GM18511 (cell line): ENCODE data around the gene TACSTD2.
"Not testable (repeated sequence)": the region's sequence is repeated elsewhere in the genome, so short reads cannot be mapped to it uniquely, and the experiment has no call there.

Source experiments
- ATAC-seq: cut with Tn5 transposase; IDR thresholded peaks from one replicate; pipeline ENCODE4 v1.9.1; 2021; ENCODE audit warnings: mild to moderate bottlenecking, moderate library complexity; ENCODE audit not compliant: unreplicated experiment

The TACSTD2 gene, protein sequence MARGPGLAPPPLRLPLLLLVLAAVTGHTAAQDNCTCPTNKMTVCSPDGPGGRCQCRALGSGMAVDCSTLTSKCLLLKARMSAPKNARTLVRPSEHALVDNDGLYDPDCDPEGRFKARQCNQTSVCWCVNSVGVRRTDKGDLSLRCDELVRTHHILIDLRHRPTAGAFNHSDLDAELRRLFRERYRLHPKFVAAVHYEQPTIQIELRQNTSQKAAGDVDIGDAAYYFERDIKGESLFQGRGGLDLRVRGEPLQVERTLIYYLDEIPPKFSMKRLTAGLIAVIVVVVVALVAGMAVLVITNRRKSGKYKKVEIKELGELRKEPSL

DNA sequence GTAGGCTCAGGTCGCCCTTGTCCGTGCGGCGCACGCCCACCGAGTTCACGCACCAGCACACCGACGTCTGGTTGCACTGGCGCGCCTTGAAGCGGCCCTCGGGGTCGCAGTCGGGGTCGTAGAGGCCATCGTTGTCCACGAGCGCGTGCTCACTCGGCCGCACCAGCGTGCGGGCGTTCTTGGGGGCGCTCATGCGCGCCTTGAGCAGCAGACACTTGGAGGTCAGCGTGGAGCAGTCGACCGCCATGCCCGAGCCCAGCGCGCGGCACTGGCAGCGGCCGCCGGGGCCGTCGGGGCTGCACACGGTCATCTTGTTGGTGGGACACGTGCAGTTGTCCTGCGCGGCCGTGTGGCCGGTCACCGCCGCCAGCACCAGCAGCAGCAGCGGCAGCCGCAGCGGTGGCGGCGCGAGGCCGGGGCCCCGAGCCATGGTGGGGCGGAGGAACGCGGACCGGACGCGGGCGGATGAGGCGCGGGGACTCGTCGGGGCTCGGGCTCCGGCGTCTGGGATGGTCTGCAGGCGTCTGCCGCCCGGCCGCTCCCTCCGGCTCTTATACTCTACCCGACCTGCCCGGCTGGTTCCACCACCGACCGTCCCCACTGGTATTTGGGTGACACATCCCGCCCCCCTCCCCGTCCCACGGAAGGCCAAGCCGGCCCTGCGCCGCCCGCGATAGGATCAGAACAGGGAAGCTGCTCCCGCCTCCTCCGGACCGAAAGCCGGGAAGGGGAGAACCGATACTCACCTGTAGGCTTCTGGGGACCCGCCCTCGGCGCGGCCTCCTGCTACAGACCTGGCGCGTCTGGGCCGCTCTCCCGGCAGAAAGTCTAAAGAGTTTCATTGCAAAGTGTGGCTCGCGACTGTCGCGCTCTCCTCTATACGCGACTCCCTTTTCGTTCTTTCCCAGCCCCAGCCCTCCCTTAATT, at the start of gene TACSTD2:
Gene TACSTD2, minus strand, starts transcription at position 526 of the 927 bp plus-strand sequence. Its CDS starts 96 bp downstream, at position 430.
- no peak for ATAC-seq

DNA sequence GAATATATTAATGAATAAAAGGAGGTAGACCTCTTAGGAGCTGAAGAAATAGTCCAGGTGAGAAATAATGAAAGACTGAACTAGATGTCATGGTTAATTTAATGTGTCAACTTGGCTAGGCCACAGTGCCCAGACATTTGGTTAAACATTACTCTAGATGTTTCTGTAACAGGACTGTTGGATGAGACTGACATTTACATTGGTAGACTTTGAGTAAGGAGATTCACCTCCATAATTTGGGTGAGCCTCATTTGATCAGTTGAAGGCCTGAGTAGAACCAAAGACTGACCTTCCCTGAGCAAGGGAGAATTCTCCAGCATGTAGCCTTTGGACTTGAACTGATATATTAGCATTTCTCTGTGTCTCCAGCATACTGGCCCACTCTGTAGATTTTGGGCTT, 49.2 kb upstream of the TACSTD2 start:
- no peak for ATAC-seq

DNA sequence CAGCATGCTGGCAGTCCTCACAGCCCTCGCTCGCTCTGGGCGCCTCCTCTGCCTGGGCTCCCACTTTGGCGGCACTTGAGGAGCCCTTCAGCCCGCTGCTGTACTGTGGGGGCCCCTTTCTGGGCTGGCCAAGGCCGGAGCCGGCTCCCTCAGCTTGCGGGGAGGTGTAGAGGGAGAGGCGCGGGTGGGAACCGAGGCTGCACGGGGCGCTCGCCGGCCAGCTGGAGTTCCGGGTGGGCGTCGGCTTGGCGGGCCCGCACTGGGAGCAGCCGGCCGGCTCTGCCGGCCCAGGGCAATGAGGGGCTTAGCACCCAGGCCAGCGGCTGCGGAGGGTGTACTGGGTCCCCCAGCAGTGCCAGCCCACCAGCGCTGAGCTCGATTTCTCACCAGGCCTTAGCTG, 46.2 kb upstream of the TACSTD2 start:
- not testable (repeated sequence) for ATAC-seq

DNA sequence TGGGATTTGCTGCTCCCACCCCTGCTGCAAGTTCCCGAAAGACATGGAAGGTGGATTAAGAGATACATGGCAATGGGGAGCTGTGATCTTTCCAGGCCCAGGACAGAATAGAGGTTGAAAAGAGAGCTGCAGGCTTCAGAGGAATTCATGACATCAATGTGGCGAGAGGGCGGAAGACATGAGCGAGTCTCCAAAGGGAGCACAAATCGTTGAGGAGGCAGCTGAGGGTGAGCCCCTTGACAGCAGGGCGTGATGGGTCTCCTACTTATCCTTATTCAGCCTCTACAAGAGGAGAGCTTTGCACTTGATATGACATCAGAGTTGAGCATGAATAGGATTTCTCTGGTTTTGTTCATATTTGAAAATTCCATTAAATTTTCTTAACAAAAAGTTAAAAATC, 45.5 kb upstream of the TACSTD2 start:
- ATAC-seq = no peak

DNA sequence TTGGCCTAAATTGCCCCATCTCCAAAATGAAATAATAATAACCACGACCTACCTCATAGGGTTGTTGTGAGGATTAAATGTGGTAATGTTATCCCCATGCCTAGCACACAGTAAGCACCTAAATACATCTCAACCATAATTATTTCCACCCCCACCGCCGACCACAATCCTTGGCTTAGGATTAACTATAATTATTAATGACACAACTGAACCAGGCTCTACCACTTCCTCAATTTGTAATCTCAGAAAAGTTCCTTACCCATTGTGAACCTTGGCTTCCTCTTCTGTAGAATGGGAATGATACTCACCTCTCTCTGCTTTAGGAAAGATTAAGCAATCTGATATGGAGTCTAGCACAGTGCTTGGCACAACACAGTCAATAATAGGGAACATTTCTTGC, 44.3 kb upstream of the TACSTD2 start:
- no peak for ATAC-seq

DNA sequence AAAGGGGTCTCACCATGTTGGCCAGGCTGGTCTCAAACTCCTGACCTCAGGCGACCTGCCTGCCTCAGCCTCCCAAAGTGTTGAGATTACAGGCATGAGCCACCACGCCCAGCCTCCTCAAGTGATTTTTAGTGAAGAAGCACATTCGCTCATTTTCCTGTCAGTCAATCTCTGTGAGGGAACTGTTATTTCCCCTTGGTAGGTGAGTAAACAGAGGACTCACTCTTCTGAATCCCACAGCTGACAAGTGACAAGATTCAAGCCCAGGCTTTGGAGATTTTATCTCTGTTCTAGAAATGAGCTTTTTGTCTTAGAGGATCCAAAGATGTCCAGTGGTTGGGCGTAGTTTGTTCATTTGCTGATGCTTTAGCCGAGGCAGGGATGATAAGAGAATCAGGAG, 43.9 kb upstream of the TACSTD2 start:
- ATAC-seq = no peak

DNA sequence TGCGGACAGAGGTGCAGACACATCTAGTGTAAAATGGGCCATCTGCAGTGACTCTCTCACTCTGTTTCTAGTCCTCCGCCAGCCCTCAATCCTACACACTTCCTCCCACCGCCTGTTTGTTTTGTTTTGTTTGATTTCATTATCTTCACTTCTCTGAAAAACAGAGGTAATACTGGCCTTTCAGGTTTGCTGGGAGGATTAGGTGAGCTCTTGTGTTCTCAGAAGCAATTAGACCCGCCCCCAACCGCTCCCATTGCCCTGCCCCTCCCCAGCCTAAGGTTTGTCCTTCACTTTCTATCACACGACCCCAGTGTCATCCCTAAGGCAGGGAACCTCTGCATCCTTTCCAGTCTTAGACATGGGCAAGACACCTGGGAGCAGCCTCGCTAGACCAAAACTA, 43.2 kb upstream of the TACSTD2 start:
- ATAC-seq = no peak

DNA sequence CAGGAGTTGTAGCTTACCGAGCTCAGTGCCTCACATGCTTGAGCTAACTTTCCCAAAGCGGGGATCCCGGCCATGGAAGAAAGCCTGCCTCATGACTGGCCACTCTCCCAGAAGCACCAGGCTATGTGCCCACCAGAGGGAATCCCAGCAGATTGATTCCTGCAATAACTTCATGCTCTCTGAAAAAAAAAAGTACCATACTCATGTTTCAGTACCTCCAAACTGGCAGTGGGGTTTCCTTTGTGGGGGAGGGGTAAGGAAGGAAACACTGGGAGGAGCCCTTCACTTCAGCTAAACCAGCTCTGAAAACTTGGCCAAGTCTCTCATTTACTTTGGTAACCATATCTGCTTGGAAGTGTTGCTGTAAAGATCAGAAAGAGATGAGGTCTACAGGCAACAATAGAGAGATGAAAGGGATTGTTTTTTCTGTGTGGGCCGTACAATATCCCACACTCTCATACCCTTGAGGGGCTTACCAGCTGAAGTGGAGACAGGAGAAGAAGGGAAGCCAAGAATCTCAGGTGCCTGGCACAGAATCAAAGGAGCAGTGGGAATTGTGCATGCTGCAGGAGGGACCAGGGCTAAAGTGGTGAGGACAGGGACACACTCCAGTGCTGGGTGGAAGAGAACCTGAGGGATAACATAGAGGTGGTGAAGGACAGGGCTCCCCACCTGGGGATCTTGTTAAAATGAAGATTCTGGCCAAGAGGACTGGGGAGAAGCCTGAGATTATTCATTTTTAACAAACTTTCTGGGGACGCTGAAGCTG, 42.4 kb upstream of the TACSTD2 start:
- no peak for ATAC-seq

DNA sequence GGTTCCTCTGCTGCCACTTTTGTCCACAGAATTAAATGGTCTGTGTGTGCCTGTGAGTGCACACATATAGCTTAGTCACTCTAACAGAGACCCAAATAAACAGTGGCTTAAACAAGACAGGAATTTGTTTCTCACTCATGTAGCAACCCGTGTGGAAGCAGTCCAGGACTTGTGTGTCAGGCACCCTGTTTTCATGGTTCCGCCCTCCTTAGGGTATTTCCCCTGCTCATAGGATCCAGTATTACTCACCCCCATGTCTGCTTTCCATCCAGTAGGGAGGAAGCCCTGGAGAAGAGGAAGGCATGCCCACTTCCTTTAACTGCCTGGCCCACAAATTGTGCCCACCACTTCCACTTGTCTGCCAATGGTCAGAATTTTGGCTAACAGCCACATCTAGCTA, 41.3 kb upstream of the TACSTD2 start:
- no peak for ATAC-seq

DNA sequence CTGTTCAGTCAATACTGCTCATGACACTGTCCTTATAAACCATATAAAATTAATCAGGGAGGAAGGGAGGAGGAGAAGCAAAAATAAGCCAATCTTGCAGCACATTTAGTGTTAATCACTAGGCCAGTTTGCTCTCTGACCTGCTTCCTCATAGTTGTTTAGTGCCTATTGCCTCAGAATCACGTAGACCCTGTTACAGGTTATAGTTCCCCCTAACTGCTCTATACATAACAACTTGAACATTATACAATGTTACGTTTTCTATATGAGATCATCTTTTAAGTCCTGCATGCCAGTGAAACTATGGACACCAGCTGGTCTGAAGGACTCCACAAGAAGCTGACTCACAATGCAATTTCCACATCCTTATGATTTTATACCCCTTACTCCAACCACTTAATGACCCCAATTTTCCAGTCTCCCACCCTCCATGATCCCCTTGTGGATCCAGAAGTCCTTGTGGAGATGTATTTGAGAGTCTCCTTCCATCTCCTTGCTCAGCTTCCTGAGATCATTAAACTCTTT, 34.9 kb upstream of the TACSTD2 start:
- ATAC-seq = no peak

DNA sequence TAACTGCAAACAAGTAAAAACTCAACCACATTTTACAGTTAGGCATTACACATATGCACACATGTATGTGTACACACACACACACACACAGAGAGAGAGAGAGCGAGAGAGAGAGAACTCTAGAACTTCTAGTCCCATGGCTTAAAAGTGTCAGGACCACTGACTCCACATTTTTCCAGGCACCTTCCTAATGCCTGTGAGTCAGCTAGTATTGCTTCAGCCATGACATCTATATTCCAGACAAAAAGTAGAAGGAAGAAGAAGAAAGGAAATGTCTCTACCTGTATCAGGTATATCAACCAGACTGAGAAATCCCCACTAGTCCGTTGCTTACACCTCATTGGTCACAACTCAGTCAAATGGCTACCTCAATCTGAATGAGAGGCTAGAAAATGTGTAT, 31.9 kb upstream of the TACSTD2 start:
- ATAC-seq = no peak

DNA sequence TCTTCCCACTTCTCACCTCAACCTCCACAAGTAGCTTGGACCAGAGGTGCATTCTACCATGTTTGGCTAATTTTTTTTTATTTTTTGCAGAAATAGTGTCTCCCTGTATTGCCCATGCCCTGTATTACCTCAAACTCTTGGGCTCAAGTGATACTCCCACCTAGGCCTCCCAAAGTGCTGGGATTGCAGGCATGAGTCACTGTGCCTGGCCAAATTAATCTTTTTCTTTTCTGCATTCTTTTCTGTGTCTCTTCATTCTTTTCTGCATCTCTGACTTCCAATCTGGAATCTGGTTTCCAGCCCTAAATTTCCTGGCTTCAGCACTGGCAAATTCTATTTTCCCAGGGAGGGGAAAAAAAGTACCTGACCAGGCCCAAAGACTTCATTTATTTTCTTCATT, 31.2 kb upstream of the TACSTD2 start:
- no peak for ATAC-seq

DNA sequence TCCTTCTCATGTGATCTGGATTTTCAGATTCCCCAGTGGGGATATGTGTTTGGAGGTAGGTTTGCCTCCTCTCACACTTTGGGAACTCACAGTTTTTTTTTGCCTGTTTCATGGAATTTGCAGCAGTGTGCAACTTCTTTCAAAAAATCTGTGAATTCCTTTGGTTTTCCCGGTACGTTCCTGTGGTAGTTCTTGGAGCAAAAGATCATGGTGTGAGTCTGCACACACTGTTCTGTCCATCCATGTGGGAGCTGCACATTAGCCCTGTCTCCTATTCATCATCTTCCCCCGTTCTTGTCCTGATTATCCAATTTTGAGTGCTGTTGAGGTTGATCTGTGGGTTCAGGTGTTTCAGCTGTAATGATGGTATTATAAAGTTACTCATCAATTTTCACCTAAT, 30.3 kb upstream of the TACSTD2 start:
- no peak for ATAC-seq

DNA sequence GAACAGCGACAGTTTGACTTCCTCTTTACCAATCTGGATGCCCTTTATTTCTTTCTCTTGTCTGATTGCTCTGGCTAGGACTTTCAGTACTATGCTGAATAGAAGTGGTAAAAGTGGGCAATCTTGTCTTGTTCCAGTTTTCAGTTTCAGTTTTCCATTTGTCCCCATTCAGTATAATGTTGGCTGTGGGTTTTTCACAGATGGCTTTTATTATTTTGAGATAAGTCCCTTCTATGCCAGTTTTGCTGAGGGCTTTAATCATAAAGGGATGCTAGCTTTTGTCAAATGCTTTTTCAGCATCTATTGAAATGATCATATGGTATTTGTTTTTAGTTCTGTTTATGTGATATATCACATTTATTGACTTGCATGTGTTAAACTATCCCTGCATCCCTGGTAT, 24.9 kb upstream of the TACSTD2 start:
- not testable (repeated sequence) for ATAC-seq

DNA sequence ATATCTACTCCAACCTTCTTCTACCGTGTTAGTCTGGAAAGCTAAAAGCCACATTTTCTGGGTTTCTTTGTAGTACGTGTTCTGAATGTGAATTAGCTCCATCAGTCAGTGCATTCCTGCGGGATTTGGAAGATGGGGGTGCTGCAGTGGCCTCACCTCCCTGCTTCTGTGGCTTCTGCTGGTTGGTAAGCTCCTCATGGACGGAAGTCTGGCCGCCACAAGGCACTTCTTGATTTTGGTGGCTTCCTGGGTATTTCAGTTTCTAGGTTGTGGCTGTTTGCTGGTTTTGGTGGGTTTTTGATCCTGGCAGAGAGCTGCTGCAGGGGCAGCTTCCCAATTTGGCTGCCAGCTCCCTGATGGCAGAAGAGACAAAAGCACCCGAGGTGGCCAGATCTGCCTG, 20.9 kb upstream of the TACSTD2 start:
- ATAC-seq = no peak

DNA sequence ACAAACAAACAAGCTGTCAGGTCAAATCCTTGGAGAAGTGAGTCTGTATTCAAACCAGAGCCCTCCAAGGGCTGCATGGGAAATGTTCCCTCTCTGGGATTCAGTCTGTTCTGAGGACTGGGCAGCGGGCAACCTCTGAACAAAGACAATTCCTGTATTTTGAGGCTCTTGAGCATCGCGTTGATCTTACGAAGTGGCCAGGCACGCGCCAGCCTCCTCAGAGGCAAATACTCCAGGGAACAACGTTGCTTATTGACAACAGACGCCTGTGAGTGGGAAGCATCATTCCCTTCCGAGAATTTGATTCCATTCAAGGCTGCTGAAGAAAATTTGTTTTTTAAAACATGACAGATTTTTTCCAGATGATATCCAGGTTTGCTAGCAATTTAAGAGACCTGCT, 20.0 kb upstream of the TACSTD2 start:
- no peak for ATAC-seq

DNA sequence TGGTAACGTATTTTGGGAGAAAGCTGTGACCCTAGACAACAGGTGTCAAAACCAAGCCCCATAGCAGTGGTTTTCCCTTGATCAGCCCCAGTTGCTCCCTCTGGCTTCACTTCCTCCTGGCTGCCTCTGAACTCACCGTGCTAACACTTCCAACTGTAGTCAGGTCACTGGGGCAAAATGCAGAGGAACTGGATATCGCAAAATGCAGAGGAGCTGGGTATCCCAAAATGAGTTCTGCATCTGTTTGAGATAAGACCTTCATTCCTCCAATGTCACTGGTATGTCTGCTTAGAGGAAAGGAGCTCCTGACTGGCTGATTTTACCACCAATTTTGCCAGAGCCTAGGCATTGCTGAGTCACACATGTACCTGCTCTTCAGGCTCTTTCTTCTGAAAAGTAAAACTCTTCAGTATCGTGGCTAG, 19.6 kb upstream of the TACSTD2 start:
- no peak for ATAC-seq

DNA sequence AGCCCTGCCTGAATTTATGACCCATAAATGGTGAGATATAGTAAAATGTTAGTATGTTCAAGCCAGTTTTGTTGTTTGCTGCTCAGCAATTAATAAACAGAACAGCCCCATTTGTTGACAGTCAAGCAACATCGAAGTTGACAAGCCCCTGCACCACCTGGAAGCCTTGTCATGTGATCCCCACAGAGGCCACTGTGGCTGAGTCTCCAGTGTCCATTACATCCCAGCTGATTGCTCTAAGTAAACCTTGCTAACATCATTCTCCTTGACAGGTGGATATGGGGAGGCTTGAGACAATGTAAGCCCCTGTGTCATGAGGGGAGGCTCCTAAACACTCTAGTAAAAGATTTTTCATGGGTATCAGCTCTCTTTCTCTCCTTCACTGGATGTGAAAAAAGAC, 17.5 kb upstream of the TACSTD2 start:
- ATAC-seq = no peak

DNA sequence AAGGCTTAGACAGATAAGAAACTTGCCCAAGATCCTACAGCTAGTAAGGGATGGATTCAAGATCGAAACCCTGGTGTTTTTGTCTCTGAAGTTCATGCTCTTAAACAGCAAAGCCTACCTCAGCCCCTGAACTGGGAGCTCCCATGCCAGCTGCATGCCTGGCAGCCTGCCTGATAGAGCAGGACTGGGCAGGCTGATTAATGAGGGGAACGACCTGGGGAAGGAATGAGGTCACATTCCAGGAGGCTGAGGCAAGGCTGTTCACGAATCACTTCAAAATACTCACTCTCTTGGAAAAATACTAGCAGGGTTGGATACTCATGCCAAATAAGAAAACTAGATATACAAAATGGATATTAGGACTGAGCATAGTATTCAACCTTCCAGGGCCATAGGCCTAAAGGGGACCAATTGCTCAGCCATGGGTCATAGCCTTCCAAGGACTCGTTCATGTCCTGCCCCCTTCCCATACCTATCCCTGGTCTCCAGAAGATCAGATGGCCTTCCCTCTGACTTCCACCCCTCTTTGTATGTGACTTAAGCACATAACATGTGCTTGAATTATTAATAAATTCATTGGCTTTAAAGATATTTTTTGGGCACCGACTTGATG, 15.6 kb upstream of the TACSTD2 start:
- ATAC-seq = no peak

DNA sequence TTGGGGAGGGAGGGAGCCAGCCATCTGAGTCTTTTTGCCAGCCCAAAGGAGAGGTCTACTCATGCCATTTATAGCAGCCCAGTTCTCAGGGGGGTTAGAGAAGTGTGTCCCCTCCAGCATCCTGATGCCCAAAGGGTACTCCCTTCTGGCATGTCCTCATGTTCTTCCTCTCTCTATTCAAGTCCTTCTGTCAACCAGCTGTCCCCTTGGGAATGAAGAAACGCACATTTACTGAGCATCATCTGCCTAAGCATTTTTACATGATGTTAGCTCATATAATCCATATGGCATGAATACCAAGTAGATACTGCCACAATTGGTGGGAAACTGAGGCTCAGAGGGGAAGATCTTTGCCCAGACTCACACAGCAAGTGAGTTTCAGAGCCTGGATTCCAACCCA, 14.8 kb upstream of the TACSTD2 start:
- no peak for ATAC-seq

DNA sequence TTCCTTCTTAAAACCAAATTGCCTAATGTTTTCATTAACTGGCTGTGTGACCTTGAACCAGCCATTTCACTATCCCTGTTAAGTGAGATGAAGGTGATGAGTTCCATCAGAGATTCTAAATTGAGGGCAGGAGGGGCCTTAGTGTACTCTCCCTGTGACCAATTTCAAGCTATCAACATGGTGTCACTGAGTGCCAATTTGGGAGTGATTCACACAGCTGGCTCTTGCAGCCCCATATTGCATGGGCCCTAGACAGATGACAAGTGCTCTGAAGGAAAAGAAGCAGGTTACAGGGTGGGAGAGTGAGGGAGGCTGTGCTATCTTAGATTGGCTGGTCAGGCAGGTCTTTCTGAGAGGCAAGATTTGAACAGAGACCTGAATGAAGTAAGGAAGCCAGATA, 13.0 kb upstream of the TACSTD2 start:
- ATAC-seq = no peak
